GM23248 (cell line): Measurements from ENCODE around the gene LRFN2. TPM values are rescaled to one million over a fixed set of nuclear protein-coding genes. Genes with fewer than 3 reads are reported as not detected.

ENCODE experiments used
- DNase-seq: peaks from one replicate; pipeline ENCODE4 v3.0.0-alpha.2; 2015
- H2AFZ ChIP-seq: fragments of 200-600 bp; sonication (generic); 2 replicates; pipeline ENCODE4 v1.6.1; 2016; ENCODE audit warnings: antibody characterized with exemption
- H3F3A ChIP-seq: fragments of 200-600 bp; sonication (generic); 2 replicates; pipeline ENCODE4 v1.6.1; 2016; ENCODE audit warnings: mild to moderate bottlenecking, antibody characterized with exemption, mixed run types; ENCODE audit not compliant: insufficient read depth
- H3K27ac ChIP-seq: fragments of 200-600 bp; sonication (generic); 2 replicates; pipeline ENCODE4 v1.5.1; 2016; ENCODE audit warnings: mild to moderate bottlenecking
- H3K27me3 ChIP-seq: fragments of 200-600 bp; sonication (generic); replicated peaks from 2 replicates; pipeline ENCODE4 v1.6.1; 2016; ENCODE audit warnings: mild to moderate bottlenecking; ENCODE audit not compliant: insufficient read depth
- H3K36me3 ChIP-seq: fragments of 200-600 bp; sonication (generic); 2 replicates; pipeline ENCODE4 v1.6.1; 2016; ENCODE audit warnings: low read depth, mild to moderate bottlenecking
- H3K4me1 ChIP-seq: fragments of 200-600 bp; sonication (generic); 2 replicates; pipeline ENCODE4 v1.6.1; 2016; ENCODE audit warnings: mild to moderate bottlenecking; ENCODE audit not compliant: insufficient read depth
- H3K4me2 ChIP-seq: fragments of 200-600 bp; sonication (generic); one replicate; pipeline ENCODE4 v1.6.1; 2016; ENCODE audit warnings: mild to moderate bottlenecking; ENCODE audit not compliant: unreplicated experiment
- H3K4me3 ChIP-seq: fragments of 200-600 bp; sonication (generic); 2 replicates; pipeline ENCODE4 v1.5.1; 2016; ENCODE audit warnings: mild to moderate bottlenecking
- H3K79me2 ChIP-seq: fragments of 200-600 bp; sonication (generic); 2 replicates; pipeline ENCODE4 v1.6.1; 2016; ENCODE audit warnings: mild to moderate bottlenecking; ENCODE audit not compliant: insufficient read depth
- H3K9ac ChIP-seq: fragments of 200-600 bp; sonication (generic); 2 replicates; pipeline ENCODE4 v1.6.1; 2016; ENCODE audit warnings: mild to moderate bottlenecking
- H3K9me2 ChIP-seq: fragments of 200-600 bp; sonication (generic); 2 replicates; pipeline ENCODE4 v1.6.1; 2016; ENCODE audit warnings: mixed run types, mild to moderate bottlenecking, moderate library complexity; ENCODE audit not compliant: insufficient read depth
- H3K9me3 ChIP-seq: fragments of 200-600 bp; sonication (generic); one replicate; pipeline ENCODE4 v1.6.1; 2017; ENCODE audit warnings: low read depth
- H4K20me1 ChIP-seq: fragments of 200-600 bp; sonication (generic); 2 replicates; pipeline ENCODE4 v1.6.0; 2016; ENCODE audit not compliant: insufficient read depth
- EZH2 ChIP-seq: fragments of 200-600 bp; sonication (generic); IDR thresholded peaks from 2 replicates; pipeline ENCODE4 v1.6.1; 2018; ENCODE audit warnings: antibody characterized with exemption, mild to moderate bottlenecking; ENCODE audit not compliant: insufficient read depth, poor library complexity, severe bottlenecking
- EZH2phosphoT487 ChIP-seq: fragments of 200-600 bp; sonication (generic); IDR thresholded peaks from 2 replicates; pipeline ENCODE4 v1.6.1; 2018; ENCODE audit warnings: antibody characterized with exemption, moderate library complexity, mild to moderate bottlenecking, low read depth; ENCODE audit not compliant: insufficient read depth
- WGBS, 2 experiments: methylation state at CpG; one replicate each; pipeline ENCODE4 v1.1.6; 2015 to 2017; ENCODE audit warnings: low lambda C conversion rate in 2 of 2, low coverage in 1 of 2; ENCODE audit errors: missing lambda C conversion rate in 2 of 2; 5-methylcytosine and 5-hydroxymethylcytosine counted together
- in situ Hi-C: fragments of 300-500 bp; cut with MboI; formaldehyde crosslinking; loops from 2 replicates; pipeline ENCODE4 v1.15.0; 2020
- polyA plus RNA-seq: library from polyadenylated mRNA; unstranded; fragments of >200 nt; fragmentation: Nextera tagmentation; extraction: Ambion mirVana; gene quantifications from 2 replicates; pipeline ENCODE4 v1.2.1, GENCODE V29; 2016
- total RNA-seq: library from RNA; depleted of rRNA; stranded (reverse); fragments of >200 nt; shearing (Covaris generic); gene quantifications from 2 replicates; pipeline ENCODE4 v1.2.3, GENCODE V29; 2014

LRFN2 gene
- total and polyA plus RNA-seq, 2 experiments from 2014 or later = not detected

DNA sequence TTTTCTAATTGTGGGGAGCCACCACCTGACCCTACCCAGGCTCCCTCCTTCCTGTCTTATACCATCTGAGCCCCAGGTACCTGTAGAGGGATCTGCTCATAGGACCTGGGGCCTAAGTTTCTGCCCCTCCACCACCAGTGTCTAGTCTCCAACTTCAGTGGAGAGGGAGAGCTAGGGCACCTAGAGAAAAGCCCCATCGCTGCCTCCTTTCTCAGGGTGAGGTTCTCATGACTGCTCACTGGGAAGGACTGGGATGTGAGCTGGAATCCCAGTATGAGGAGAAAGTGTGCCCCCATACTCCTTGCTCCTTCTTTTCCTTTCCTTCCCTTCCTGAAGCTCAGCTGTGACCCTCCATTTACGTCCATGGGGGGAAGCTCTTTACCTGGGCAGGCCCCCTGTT, 231.6 kb downstream of the LRFN2 start:
- Histone ChIP-seq H3K27me3 (no peaks in the 10 kb centered on the region), H3K9me2 (no peaks in the 10 kb centered on the region), H3K27ac (no peak overlapping the region), H3K79me2 (no peaks in the 10 kb centered on the region), H4K20me1 (no peaks in the 10 kb centered on the region), H3K4me1 (no peaks in the 10 kb centered on the region), H3K4me3 (no peak overlapping the region), H3K9ac (no peak overlapping the region), H3F3A (no peaks in the 10 kb centered on the region), H3K36me3 (no peaks in the 10 kb centered on the region), H3K4me2 (no peak overlapping the region), H3K9me3 (no peaks in the 10 kb centered on the region), H2AFZ (no peak overlapping the region)
- TF ChIP-seq EZH2 = no peak
- no peak for TF ChIP-seq EZH2phosphoT487
- in situ Hi-C loops = no loop called here
- 74 to 79% methylated on average over 2 of the region's 2 CpGs for WGBS, 2 experiments
- DNase-seq = no peak

DNA sequence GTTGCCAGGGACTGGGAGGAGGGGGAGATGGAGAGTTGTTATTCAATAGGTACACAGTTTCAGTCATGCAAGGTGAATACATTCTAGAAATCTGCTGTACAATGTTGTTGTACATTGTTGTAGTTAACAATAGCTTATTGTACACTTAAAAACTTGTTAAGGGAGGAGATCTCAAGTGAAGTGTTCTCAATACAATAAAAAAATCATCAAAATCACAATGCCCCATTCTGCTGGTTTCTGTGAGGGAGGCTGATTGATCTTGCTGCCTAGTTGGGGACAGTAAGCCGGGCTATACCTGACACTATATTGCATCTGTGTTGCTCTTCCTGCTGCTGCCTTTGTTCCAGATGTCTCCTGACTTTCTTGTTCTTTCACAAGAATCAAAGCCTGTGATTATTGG, 232.1 kb downstream of the LRFN2 start:
- Histone ChIP-seq H3F3A (no peaks in the 10 kb centered on the region), H3K4me3 (no peak overlapping the region), H3K9me2 (no peaks in the 10 kb centered on the region), H2AFZ (no peak overlapping the region), H3K36me3 (no peaks in the 10 kb centered on the region), H3K27me3 (no peaks in the 10 kb centered on the region), H3K79me2 (no peaks in the 10 kb centered on the region), H3K27ac (no peak overlapping the region), H3K4me1 (no peaks in the 10 kb centered on the region), H3K4me2 (no peak overlapping the region), H3K9ac (no peak overlapping the region), H3K9me3 (no peaks in the 10 kb centered on the region), H4K20me1 (no peaks in the 10 kb centered on the region)
- in situ Hi-C loops = no loop called here
- no peak for DNase-seq
- 50 to 62% methylated on average over 1 of the region's 1 CpG for WGBS, 2 experiments
- TF ChIP-seq EZH2phosphoT487 = no peak
- no peak for TF ChIP-seq EZH2

GRCh38 chr6:40353967-40354452, 233.2 kb downstream of the LRFN2 start:
- no peak overlapping the region for H3K9ac ChIP-seq
- in situ Hi-C loops = no loop called here
- no peak overlapping the region for H2AFZ ChIP-seq
- H3K27ac ChIP-seq = no peak overlapping the region
- no peaks in the 10 kb centered on the region for H3K9me3 ChIP-seq
- H3K9me2 ChIP-seq = no peaks in the 10 kb centered on the region
- no peak for DNase-seq
- no peaks in the 10 kb centered on the region for H3K36me3 ChIP-seq
- no peaks in the 10 kb centered on the region for H3K27me3 ChIP-seq
- H3K4me3 ChIP-seq = no peak overlapping the region
- no peaks in the 10 kb centered on the region for H3K79me2 ChIP-seq
- H4K20me1 ChIP-seq = no peaks in the 10 kb centered on the region
- no peaks in the 10 kb centered on the region for H3F3A ChIP-seq
- no peaks in the 10 kb centered on the region for H3K4me1 ChIP-seq
- TF ChIP-seq EZH2 = no peak
- no peak for TF ChIP-seq EZH2phosphoT487
- no peak overlapping the region for H3K4me2 ChIP-seq

DNA sequence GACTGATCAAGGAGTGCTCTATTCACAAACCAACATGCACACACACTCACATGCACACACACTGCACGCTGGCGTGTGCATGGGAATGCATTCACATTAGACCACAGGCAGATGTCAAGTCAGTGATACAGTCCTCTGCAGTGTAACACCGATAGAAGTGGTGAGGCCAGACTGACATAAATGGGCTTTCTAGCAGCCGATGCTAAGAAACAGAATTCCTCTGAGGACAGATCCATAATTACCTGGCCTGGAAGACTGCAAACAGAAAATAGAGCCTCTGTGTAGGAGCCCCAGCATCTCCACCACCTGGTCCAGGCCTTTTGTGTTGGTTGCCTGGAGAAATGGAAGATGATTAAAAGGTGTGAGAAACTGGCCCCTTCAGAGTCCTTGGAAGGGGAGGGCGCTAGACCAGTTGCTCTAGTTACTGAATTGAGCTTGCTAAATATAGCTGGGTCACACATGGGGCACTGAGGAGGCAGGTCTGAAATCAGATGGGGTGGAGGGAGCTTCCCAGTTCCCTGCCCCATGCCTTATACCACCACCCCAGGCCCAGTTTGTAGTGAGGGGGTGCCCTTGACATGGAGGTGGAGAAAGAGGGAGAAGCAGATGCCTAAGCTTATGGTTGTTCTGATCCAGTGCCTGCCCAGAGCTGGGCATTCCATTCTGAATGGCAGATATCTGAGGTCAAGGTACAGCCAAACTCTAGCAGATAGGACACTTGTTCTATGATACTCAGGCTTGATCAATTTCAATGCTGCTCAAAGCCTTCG, 233.8 kb downstream of the LRFN2 start:
- Histone ChIP-seq H3K27me3 (no peaks in the 10 kb centered on the region), H3F3A (no peaks in the 10 kb centered on the region)

More for the DNA sequence above, 233.8 kb downstream of the LRFN2 start:
- TF ChIP-seq EZH2phosphoT487 = no peak
- TF ChIP-seq EZH2 = no peak
- in situ Hi-C loops = no loop called here
- DNase-seq = no peak
- no peaks in the 10 kb centered on the region for H3K4me1 ChIP-seq
- H3K9ac ChIP-seq = no peak overlapping the region
- no peaks in the 10 kb centered on the region for H3K9me2 ChIP-seq
- no peak overlapping the region for H3K27ac ChIP-seq
- H3K4me3 ChIP-seq = no peak overlapping the region
- no peaks in the 10 kb centered on the region for H3K79me2 ChIP-seq
- H3K36me3 ChIP-seq = no peaks in the 10 kb centered on the region
- H3K9me3 ChIP-seq = no peaks in the 10 kb centered on the region
- 67 to 78% methylated on average over 6 of the region's 6 CpGs for WGBS, 2 experiments
- H3K4me2 ChIP-seq = no peak overlapping the region
- no peak overlapping the region for H2AFZ ChIP-seq
- no peaks in the 10 kb centered on the region for H4K20me1 ChIP-seq
